ENCODE measurements around the gene OLFM3.

Gene OLFM3

GRCh38 chr1:101915597-101915996 is 81.1 kb downstream of the OLFM3 start:
- Histone ChIP-seq H3K27ac (ENCODE audit: low read depth, low read length) (no peak overlapping the region), H3K9me3 (ENCODE audit: insufficient read depth, low read length) (no peaks in the 10 kb centered on the region), H3K4me2 (ENCODE audit: low read depth, low read length, poor library complexity, severe bottlenecking) (no peak overlapping the region), H3K79me2 (ENCODE audit: insufficient read depth, low read length) (no peaks in the 10 kb centered on the region), H2AFZ (ENCODE audit: low read depth, low read length, severe bottlenecking) (no peak overlapping the region), H3K9me2 (replicated peaks; ENCODE audit: insufficient read depth, low read length) (no peaks in the 10 kb centered on the region), H3K27me3 (ENCODE audit: low read length) (no peaks in the 10 kb centered on the region), H3F3A (ENCODE audit: insufficient read depth) (no peaks in the 10 kb centered on the region), H3K9ac (ENCODE audit: low read length) (no peak overlapping the region), H3K4me3 (ENCODE audit: insufficient read depth, low read length, poor library complexity, severe bottlenecking) (no peak overlapping the region), H3K36me3 (ENCODE audit: low read length) (no peaks in the 10 kb centered on the region), H4K20me1 (ENCODE audit: low read depth, low read length) (no peaks in the 10 kb centered on the region)
- TF ChIP-seq CTCF (IDR thresholded peaks at IDR 0.05; ENCODE audit: insufficient read depth, low read length, poor library complexity, severe bottlenecking) (no peak), EZH2phosphoT487 (conservative IDR thresholded peaks at IDR 0.05; ENCODE audit: low read length) (no peak)

- Histone ChIP-seq H4K20me1 (ENCODE audit: low read depth, low read length) (no peaks in the 10 kb centered on the region), H3K4me3 (ENCODE audit: insufficient read depth, low read length, poor library complexity, severe bottlenecking) (no peak overlapping the region), H2AFZ (ENCODE audit: low read depth, low read length, severe bottlenecking) (no peak overlapping the region), H3F3A (ENCODE audit: insufficient read depth) (no peaks in the 10 kb centered on the region), H3K79me2 (ENCODE audit: insufficient read depth, low read length) (no peaks in the 10 kb centered on the region), H3K36me3 (ENCODE audit: low read length) (no peaks in the 10 kb centered on the region), H3K27me3 (ENCODE audit: low read length) (no peaks in the 10 kb centered on the region), H3K27ac (ENCODE audit: low read depth, low read length) (no peak overlapping the region), H3K4me2 (ENCODE audit: low read depth, low read length, poor library complexity, severe bottlenecking) (no peak overlapping the region), H3K9me2 (replicated peaks; ENCODE audit: insufficient read depth, low read length) (no peaks in the 10 kb centered on the region), H3K9me3 (ENCODE audit: insufficient read depth, low read length) (no peaks in the 10 kb centered on the region), H3K9ac (ENCODE audit: low read length) (no peak overlapping the region)
- TF ChIP-seq CTCF (IDR thresholded peaks at IDR 0.05; ENCODE audit: insufficient read depth, low read length, poor library complexity, severe bottlenecking), result no peak
- no peak for TF ChIP-seq EZH2phosphoT487 (conservative IDR thresholded peaks at IDR 0.05; ENCODE audit: low read length)
Observed at GRCh38 chr1:101914473-101915242, 82.1 kb downstream of the OLFM3 start.

- Histone ChIP-seq H3K79me2 (ENCODE audit: insufficient read depth, low read length) (no peaks in the 10 kb centered on the region), H3K9ac (ENCODE audit: low read length) (no peak overlapping the region), H3K9me3 (ENCODE audit: insufficient read depth, low read length) (no peaks in the 10 kb centered on the region), H3K4me3 (ENCODE audit: insufficient read depth, low read length, poor library complexity, severe bottlenecking) (no peak overlapping the region), H4K20me1 (ENCODE audit: low read depth, low read length) (no peaks in the 10 kb centered on the region), H3K27me3 (ENCODE audit: low read length) (no peaks in the 10 kb centered on the region), H3K9me2 (replicated peaks; ENCODE audit: insufficient read depth, low read length) (no peaks in the 10 kb centered on the region), H3F3A (ENCODE audit: insufficient read depth) (no peaks in the 10 kb centered on the region), H3K36me3 (ENCODE audit: low read length) (no peaks in the 10 kb centered on the region), H3K4me2 (ENCODE audit: low read depth, low read length, poor library complexity, severe bottlenecking) (no peak overlapping the region), H2AFZ (ENCODE audit: low read depth, low read length, severe bottlenecking) (no peak overlapping the region), H3K27ac (ENCODE audit: low read depth, low read length) (no peak overlapping the region)
- TF ChIP-seq EZH2phosphoT487 (conservative IDR thresholded peaks at IDR 0.05; ENCODE audit: low read length) (no peak), CTCF (IDR thresholded peaks at IDR 0.05; ENCODE audit: insufficient read depth, low read length, poor library complexity, severe bottlenecking) (no peak)
Observed at GRCh38 chr1:101911894-101912293, 84.8 kb downstream of the OLFM3 start.

Measured in SU-DHL-6 (cell line).